HEK293 (cell line): ENCODE data around the gene PDXDC1.
"Not testable (repeated sequence)": the region's sequence is repeated elsewhere in the genome, so short reads cannot be mapped to it uniquely, and the experiment has no call there.

ENCODE experiments used
- CTCF ChIA-PET: fragments of 350-600 bp; formaldehyde crosslinking; extraction: SDS; loops from one replicate; lab custom pipeline; 2021; ENCODE audit warnings: antibody characterized with exemption; lab: Yijun Ruan, JAX
- POLR2A ChIA-PET: fragments of 300-600 bp; formaldehyde crosslinking; extraction: SDS; loops from one replicate; lab custom pipeline; 2020; ENCODE audit warnings: antibody characterized with exemption, inconsistent platforms; lab: Yijun Ruan, JAX
- H3K27ac ChIP-seq: fragments of 200-500 bp; sonication (Bioruptor generic); 2 replicates; pipeline ENCODE4 v1.5.1; 2014; ENCODE audit warnings: low read depth, low read length, control low read depth, inconsistent platforms; ENCODE audit errors: extremely low read depth
- H3K36me3 ChIP-seq, 2 experiments: fragments of 200-500 bp in 1 of 2; sonication (Bioruptor generic) in 1 of 2; 1 replicate in 1 of 2; 2 replicates in 1 of 2; pipeline ENCODE4 v1.5.1; 2014 to 2017; ENCODE audit warnings: inconsistent platforms in 2 of 2, low read length in 2 of 2; ENCODE audit not compliant: control insufficient read depth in 2 of 2, insufficient read depth in 1 of 2
- H3K4me1 ChIP-seq: fragments of 200-500 bp; sonication (Bioruptor generic); 2 replicates; pipeline ENCODE4 v1.5.1; 2014; ENCODE audit warnings: mild to moderate bottlenecking, low read length, inconsistent platforms; ENCODE audit not compliant: control insufficient read depth, insufficient read depth
- H3K4me3 ChIP-seq: 2 replicates; pipeline ENCODE4 v1.5.1; 2011; ENCODE audit warnings: low read depth, mild to moderate bottlenecking, control low read depth, low read length, moderate library complexity
- H3K9me3 ChIP-seq: fragments of 200-500 bp; sonication (Bioruptor generic); 2 replicates; pipeline ENCODE4 v1.5.1; 2014; ENCODE audit warnings: low read depth, low read length, inconsistent platforms; ENCODE audit not compliant: control insufficient read depth, insufficient read depth
- GFI1B ChIP-seq: fragments of 450-650 bp; formaldehyde crosslinking; IDR thresholded peaks from 2 replicates; pipeline ENCODE4 v1.5.1; 2016; ENCODE audit warnings: missing biosample characterization, missing genetic modification characterization

The PDXDC1 gene

DNA sequence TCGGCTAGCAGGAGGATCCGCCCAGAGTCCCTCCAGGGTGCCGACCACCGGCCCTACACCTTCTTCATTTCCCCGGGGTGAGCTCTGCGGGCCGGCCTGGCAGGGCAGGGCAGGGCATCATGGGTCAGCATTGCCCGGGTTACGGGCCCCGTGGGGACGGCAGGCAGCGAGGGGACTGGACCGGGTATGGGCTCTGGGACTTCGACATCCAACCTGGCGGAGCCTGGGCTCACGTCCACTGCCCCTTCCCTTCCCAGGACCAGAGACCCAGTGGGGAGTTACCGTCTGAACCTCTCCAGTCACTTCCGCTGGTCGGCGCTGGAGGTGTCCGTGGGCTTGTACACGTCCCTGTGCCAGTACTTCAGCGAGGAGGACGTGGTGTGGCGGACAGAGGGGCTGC, 44.6 kb upstream of the PDXDC1 start:
- H3K36me3 ChIP-seq, H3K4me1 ChIP-seq, CTCF ChIA-PET, H3K4me3 ChIP-seq, H3K27ac ChIP-seq, POLR2A ChIA-PET, H3K9me3 ChIP-seq: not testable (repeated sequence)

GRCh38 chr16:14930971-14931370, 43.9 kb upstream of the PDXDC1 start:
- POLR2A ChIA-PET, H3K9me3 ChIP-seq, H3K36me3 ChIP-seq, H3K4me1 ChIP-seq, H3K27ac ChIP-seq, H3K4me3 ChIP-seq, CTCF ChIA-PET: not testable (repeated sequence)

DNA sequence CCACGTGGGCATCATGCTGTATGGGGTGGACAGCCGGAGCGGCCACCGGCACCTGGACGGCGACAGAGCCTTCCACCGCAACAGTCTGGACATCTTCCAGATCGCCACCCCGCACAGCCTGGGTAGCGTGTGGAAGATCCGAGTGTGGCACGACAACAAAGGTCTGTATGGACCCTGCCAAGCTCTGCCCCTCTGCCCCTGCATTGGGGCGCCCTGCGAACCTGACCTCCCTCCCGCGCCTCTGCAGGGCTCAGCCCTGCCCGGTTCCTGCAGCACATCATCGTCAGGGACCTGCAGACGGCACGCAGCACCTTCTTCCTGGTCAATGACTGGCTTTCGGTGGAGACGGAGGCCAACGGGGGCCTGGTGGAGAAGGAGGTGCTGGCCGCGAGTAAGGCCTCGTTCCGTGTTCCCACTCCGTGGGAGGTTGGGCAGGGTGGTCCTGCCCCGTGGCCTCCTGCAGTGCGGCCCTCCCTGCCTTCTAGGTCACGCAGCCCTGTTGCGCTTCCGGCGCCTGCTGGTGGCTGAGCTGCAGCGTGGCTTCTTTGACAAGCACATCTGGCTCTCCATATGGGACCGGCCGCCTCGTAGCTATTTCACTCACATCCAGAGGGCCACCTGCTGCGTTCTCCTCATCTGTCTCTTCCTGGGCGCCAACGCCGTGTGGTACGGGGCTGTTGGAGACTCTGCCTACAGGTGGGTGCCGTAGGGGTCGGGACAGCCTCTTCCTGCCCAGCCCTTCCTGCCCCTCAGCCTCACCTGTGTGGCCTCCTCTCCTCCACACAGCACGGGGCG, 42.0 kb upstream of the PDXDC1 start:
- H3K4me3 ChIP-seq, H3K9me3 ChIP-seq, H3K27ac ChIP-seq, H3K4me1 ChIP-seq, H3K36me3 ChIP-seq, CTCF ChIA-PET, POLR2A ChIA-PET: not testable (repeated sequence)

DNA sequence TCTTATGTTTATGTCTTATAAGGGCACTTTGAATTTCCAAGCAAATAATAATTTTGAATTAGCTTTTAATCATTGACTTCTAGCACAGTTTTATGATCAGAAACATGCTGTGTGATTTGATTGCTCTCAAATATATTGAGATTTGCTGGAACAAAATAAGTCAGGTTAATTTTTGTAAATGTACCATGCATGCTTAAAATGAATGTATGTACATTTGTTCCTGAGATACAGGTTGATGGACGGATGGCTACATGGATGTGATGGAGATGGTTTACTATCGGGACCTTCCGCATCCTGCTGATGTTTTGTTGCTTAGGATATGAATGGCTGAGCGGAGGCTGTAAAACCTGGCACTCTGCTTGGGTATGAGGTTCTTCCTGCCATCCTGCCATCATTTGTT, 37.7 kb upstream of the PDXDC1 start, which contains the start of gene NPIPA1:
Gene NPIPA1 (plus strand): TSS at position 301 of the 400 bp plus-strand sequence. CDS start 0 bp downstream, at position 301.
- CTCF ChIA-PET, H3K36me3 ChIP-seq: not testable (repeated sequence)

DNA sequence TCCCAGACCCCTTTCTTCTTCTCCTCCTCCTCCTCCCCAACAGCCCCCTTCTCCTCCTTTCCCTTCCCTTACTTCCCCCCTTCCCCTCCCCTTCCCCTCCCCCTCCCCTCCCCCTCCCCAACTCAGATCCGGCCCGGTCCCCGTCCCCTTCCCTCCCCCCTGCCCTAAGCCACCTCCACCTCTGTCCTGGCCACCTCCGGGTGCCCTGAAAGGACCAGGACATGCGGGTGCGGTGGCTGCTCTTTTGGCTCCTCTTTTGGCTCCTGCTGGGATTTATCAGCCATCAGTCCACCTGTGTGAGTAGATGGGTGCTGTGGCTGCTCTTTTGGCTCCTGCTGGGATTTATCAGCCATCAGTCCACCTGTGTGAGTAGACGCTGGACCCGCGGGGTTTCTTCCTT, 36.8 kb upstream of the PDXDC1 start:
- POLR2A ChIA-PET, H3K36me3 ChIP-seq, CTCF ChIA-PET, H3K27ac ChIP-seq, H3K4me1 ChIP-seq, H3K4me3 ChIP-seq, H3K9me3 ChIP-seq: not testable (repeated sequence)

More for the DNA sequence above, 37.7 kb upstream of the PDXDC1 start, which contains the start of gene NPIPA1:
- H3K9me3 ChIP-seq, H3K4me3 ChIP-seq, H3K4me1 ChIP-seq, POLR2A ChIA-PET, H3K27ac ChIP-seq: not testable (repeated sequence)

DNA sequence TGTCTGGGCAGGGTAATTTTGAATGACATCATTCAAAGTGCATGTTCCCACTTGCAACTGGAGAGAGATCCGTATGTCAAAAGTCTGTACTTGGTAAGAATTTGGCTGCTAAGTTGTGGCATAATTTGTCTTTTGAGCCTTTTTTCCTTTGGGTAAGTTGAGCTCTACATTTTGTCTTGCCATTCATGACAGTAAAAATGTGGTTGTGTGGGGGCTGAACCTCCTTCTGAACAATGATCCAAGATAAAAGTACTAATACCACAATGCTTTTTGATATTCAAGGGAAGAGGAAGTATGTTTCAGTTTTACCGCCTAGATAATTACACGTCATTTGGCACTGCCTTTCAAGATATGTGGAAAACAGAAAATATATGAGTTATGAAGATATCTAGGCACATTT, 32.1 kb upstream of the PDXDC1 start:
- CTCF ChIA-PET, H3K4me1 ChIP-seq, POLR2A ChIA-PET: not testable (repeated sequence)

GRCh38 chr16:14955546-14956231, 19.1 kb upstream of the PDXDC1 start:
- Histone ChIP-seq H3K36me3 (no peaks in the 10 kb centered on the region), H3K4me1 (peaks cover 6% of the 10 kb centered on the region; the same call in 1 of the 2 replicates), H3K27ac (no peak overlapping the region), H3K4me3 (no peak overlapping the region), H3K9me3 (no peaks in the 10 kb centered on the region)
- TF ChIP-seq GFI1B: no peak
- ChIA-PET POLR2A (no interaction called here), CTCF (no interaction called here)

More for the DNA sequence above, 32.1 kb upstream of the PDXDC1 start:
- not testable (repeated sequence) for H3K36me3 ChIP-seq, H3K4me3 ChIP-seq, H3K9me3 ChIP-seq, H3K27ac ChIP-seq
